GM10248 (cell line): ENCODE data around the gene SMURF1.

ENCODE experiments used
- CTCF ChIA-PET: fragments of 300-600 bp; sonication (Branson Sonifier 250); formaldehyde crosslinking; extraction: SDS; loops from one replicate; lab custom pipeline; 2021; ENCODE audit warnings: antibody characterized with exemption; lab: Yijun Ruan, JAX
- POLR2A ChIA-PET: fragments of 350-650 bp; sonication (Branson Sonifier 250); formaldehyde crosslinking; extraction: SDS; loops from one replicate; lab custom pipeline; 2020; ENCODE audit warnings: antibody characterized with exemption; lab: Yijun Ruan, JAX
- DNase-seq: peaks from one replicate; pipeline ENCODE4 v3.0.0; 2012; ENCODE audit errors: extremely low spot score
- TF ChIP-seq, protein P1 (sequence below): IDR thresholded peaks from 2 replicates; pipeline ENCODE4 v1.5.1; 2012; ENCODE audit warnings: mild to moderate bottlenecking, low read depth; ENCODE audit errors: extremely low read depth, missing control alignments, control extremely low read depth

Gene SMURF1

DNA sequence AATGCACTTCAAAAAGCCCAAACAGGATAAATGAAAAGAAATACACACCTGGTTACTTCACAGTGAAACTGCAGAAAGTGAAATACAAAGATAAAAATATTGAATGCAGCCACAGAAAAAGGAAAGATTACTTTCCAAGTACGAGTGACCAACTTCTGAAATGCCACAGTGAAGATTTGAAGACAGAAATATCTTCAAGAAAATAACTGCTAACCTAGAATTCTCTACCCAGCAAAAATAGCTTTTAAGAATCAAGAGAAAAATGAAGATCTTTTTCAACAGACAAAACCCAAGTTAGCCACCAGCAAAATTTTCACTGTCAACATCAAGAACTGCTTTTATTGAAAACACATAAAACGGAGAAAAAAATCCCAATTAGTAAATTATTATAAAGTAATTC is 46.2 kb downstream of the SMURF1 start:
- ChIA-PET CTCF (no interaction called here), POLR2A (no interaction called here)
- TF ChIP-seq, protein P1, sequence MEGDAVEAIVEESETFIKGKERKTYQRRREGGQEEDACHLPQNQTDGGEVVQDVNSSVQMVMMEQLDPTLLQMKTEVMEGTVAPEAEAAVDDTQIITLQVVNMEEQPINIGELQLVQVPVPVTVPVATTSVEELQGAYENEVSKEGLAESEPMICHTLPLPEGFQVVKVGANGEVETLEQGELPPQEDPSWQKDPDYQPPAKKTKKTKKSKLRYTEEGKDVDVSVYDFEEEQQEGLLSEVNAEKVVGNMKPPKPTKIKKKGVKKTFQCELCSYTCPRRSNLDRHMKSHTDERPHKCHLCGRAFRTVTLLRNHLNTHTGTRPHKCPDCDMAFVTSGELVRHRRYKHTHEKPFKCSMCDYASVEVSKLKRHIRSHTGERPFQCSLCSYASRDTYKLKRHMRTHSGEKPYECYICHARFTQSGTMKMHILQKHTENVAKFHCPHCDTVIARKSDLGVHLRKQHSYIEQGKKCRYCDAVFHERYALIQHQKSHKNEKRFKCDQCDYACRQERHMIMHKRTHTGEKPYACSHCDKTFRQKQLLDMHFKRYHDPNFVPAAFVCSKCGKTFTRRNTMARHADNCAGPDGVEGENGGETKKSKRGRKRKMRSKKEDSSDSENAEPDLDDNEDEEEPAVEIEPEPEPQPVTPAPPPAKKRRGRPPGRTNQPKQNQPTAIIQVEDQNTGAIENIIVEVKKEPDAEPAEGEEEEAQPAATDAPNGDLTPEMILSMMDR = no peak

DNA sequence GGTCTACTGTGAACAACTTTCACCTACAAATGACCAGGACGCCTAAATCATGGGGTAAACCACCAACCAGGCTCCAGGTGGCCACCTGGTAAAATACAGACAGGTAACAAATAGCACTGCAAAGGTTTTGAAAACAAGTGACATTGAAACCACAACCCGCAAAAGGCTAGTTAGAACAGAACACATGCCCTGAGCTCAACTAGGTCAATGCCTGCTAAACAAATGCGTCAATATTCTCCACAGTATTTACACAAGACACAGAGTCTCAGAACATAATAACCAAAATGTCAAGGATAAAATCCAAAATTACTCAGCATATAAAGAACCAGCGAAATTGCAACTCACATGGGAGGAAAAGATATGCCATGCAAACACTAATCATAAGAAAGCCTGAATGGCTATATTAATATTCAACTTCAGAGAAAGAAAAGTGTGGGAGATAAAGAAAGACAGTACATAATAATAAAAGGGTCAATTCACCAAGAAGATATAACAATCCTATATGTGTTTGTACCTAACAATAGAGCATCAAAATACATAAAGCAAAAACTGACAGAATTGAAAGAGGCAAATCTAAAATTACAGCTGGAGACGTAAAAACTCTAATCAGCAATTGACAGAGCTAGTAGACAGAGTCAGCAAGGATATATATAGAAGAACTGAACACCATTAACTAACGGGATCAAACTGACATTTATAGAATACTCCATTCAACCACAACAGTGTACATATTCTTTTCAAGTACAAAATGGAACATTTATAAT is 47.6 kb downstream of the SMURF1 start:
- no peak for DNase-seq
- ChIA-PET CTCF (no interaction called here), POLR2A (interaction anchor here (0.6 kb wide), 1 partner anchor 394 kb away, joined by 3 read pairs; no protein-coding TSS in a partner anchor)
- TF ChIP-seq, protein P1 = no peak

More for the DNA sequence above, 46.2 kb downstream of the SMURF1 start:
- no peak for DNase-seq

DNA sequence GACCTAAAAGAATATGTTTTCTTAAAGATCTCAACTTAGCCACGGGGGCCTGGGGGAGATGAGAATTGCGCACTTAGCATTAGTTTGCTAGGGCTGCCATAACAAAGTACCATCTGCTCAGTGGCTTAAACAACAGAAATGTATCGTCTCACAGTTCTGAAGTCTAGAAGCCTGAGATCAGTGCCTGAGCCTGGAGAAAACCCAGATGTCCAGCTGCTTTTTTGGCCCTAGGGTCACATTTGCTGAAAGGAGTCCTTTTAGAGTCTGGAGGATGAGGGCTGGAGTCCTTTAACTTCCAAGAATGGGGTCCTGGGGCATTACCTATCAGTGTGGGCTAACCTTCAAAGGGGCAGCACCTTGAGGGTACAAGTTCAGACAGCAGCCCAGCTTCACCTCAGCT is 48.2 kb downstream of the SMURF1 start:
- TF ChIP-seq, protein P1 = no peak
- no peak for DNase-seq
- ChIA-PET POLR2A (no interaction called here), CTCF (interaction anchor here (1.0 kb wide), 1 partner anchor 17 kb away, joined by 3 read pairs; no protein-coding TSS in a partner anchor)

DNA sequence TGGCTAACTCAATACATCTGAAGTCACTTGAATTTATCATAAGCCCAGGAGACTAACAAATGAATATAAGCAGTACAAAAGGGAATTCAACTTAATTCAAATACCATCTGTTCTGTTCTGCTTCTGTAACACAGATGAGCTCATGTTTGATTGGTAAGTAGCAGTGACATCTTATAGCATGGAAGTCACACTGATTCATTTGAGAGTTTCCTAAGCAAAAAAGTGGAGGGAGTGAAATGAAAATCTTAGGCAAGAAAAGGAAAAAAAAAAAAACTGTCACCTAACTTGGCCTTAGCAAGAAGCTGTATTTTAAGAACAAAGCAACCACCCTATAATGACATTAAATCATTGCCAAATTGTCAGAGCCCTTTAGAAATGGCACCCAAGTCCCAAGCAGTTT is 49.5 kb downstream of the SMURF1 start:
- ChIA-PET CTCF (interaction anchor here (1.0 to 1.3 kb wide), 2 partner anchors 11 to 36 kb away, joined by 3 read pairs; no protein-coding TSS in a partner anchor), POLR2A (no interaction called here)
- TF ChIP-seq, protein P1 = no peak
- no peak for DNase-seq

DNA sequence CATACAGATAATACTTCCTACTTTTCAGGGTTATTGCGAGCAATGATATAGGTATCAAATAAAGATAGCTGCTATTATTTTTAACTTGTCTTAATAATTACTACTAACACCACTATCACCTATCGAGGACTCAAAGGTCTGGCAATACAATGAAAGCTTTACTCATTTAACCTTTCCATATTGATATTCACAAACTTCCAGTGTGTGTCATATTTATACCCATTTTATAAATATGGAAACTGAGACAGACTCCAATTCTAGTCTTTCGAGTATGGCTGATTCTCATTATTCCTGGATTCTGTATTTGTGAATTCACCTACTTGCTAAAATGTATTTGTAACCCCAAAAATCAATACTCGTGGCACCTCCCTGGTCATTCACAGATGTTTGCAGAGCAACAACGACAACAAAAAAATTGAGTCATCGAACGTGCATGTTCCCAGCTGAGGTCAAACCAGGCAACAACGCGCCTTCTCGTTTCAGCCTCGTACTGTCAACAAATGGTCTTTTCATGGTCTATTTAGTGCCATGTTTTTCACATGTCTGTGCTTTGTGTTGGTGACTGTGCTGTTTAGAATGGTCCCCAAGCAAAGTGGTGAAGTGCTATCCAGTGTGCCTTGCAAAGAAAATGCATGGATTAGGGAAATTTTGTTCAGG is 51.7 kb downstream of the SMURF1 start:
- ChIA-PET POLR2A (no interaction called here), CTCF (interaction anchor here (1.1 to 1.3 kb wide), 2 partner anchors 13 to 21 kb away, joined by 3 read pairs; no protein-coding TSS in a partner anchor)
- TF ChIP-seq, protein P1 = no peak
- DNase-seq = no peak

DNA sequence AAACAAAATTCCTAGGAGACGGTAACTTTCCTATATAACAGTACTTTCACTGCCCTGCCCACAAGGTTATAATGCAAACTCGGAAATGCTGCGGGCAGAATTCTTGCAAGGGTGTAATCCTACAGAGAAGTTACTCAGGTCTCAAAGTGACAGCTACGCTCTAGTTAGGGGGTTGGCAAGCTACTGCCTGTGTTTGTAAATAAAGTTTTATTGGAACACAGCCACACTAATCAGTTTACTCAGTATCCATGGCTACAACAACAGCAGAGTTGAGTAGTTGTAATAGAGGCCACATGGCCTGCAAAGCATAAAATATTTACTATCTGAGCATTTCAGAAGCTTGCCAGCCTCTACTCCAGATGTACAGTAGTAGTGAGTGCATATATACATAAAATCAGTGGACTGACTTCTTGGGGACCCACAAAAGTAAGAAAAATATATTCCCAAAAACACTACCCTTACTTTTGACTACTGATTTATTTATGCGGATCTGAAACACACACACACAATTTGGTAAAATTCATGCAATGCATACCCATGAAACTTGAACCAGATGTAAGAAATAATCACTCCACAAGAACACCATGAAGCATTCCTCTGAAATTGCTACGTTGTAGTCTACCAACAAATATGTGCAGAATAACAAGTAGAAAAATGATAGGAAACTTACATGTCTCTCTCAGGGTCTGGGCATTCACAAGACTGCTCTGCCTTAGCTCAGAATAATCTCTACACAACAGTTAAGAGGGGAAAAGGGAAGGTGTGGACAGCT is 53.0 kb downstream of the SMURF1 start:
- CTCF ChIA-PET = interaction anchor here (0.8 to 1.3 kb wide), 3 partner anchors 14 to 47 kb away, joined by 3 read pairs; no protein-coding TSS in a partner anchor
- POLR2A ChIA-PET = no interaction called here
- TF ChIP-seq, protein P1 = no peak
- DNase-seq = no peak
